HepG2 (cell line): ENCODE measurements around the gene MGAT4D. TPM values are rescaled to one million over a fixed set of nuclear protein-coding genes. Genes with fewer than 3 reads are reported as not detected.
A peak's percentile ranks its signal among the peaks of the same experiment; 100 is the strongest.

Source experiments
- ARNT2 ChIP-seq: sonication (generic); formaldehyde crosslinking; IDR thresholded peaks from 2 replicates; pipeline ENCODE4 v1.8.0; 2022; ENCODE audit warnings: mild to moderate bottlenecking, low read depth, missing genetic modification reagents, moderate library complexity
- BRCA1 ChIP-seq: sonication (generic); formaldehyde crosslinking; IDR thresholded peaks from 2 replicates; pipeline ENCODE4 v1.4.0; 2020; ENCODE audit warnings: missing genetic modification reagents
- CBFB ChIP-seq: sonication (generic); formaldehyde crosslinking; IDR thresholded peaks from 2 replicates; pipeline ENCODE4 v1.4.0; 2020; ENCODE audit warnings: missing genetic modification reagents
- HMG20B ChIP-seq: conservative IDR thresholded peaks from 2 replicates; pipeline ENCODE4 v1.6.1; 2016; ENCODE audit warnings: missing genetic modification reagents, missing compliant biosample characterization
- HOMEZ ChIP-seq: IDR thresholded peaks from 2 replicates; pipeline ENCODE4 v1.6.1; 2016; ENCODE audit warnings: low read depth
- KDM2A ChIP-seq: sonication (generic); formaldehyde crosslinking; IDR thresholded peaks from 2 replicates; pipeline ENCODE4 v1.4.0; 2020; ENCODE audit warnings: low read depth, missing genetic modification reagents, borderline replicate concordance
- MAX ChIP-seq: IDR thresholded peaks from 2 replicates; pipeline ENCODE4 v1.6.1; 2012; ENCODE audit warnings: inconsistent platforms
- MNT ChIP-seq: fragments of 450-650 bp; IDR thresholded peaks from 2 replicates; pipeline ENCODE4 v1.6.1; 2016
- MTA1 ChIP-seq: sonication (generic); formaldehyde crosslinking; IDR thresholded peaks from 2 replicates; pipeline ENCODE4 v1.4.0; 2020; ENCODE audit warnings: missing genetic modification reagents, mild to moderate bottlenecking, borderline replicate concordance
- MXD3 ChIP-seq: IDR thresholded peaks from 2 replicates; pipeline ENCODE4 v1.6.1; 2016; ENCODE audit warnings: mild to moderate bottlenecking, missing biosample characterization, missing genetic modification reagents
- PAX8 ChIP-seq: sonication (generic); formaldehyde crosslinking; IDR thresholded peaks from 2 replicates; pipeline ENCODE4 v1.8.0; 2022; ENCODE audit warnings: mild to moderate bottlenecking, missing genetic modification reagents, borderline replicate concordance
- SIX4 ChIP-seq: sonication (generic); formaldehyde crosslinking; IDR thresholded peaks from 2 replicates; pipeline ENCODE4 v1.4.0; 2020; ENCODE audit warnings: missing genetic modification reagents
- ZBTB1 ChIP-seq: sonication (generic); formaldehyde crosslinking; IDR thresholded peaks from 2 replicates; pipeline ENCODE4 v1.4.0; 2020; ENCODE audit warnings: missing genetic modification reagents, borderline replicate concordance
- ZBTB43 ChIP-seq: sonication (generic); formaldehyde crosslinking; conservative IDR thresholded peaks from 2 replicates; pipeline ENCODE4 v1.4.0; 2020; ENCODE audit warnings: missing genetic modification reagents
- ZFP41 ChIP-seq: sonication (generic); formaldehyde crosslinking; IDR thresholded peaks from 2 replicates; pipeline ENCODE4 v1.4.0; 2020; ENCODE audit warnings: mild to moderate bottlenecking, missing genetic modification reagents, borderline replicate concordance
- ZNF44 ChIP-seq: sonication (generic); formaldehyde crosslinking; IDR thresholded peaks from 2 replicates; pipeline ENCODE4 v1.5.1; 2020; ENCODE audit warnings: mild to moderate bottlenecking, missing genetic modification reagents
- ZNF770 ChIP-seq: sonication (generic); formaldehyde crosslinking; IDR thresholded peaks from 2 replicates; pipeline ENCODE4 v1.5.0; 2020; ENCODE audit warnings: mild to moderate bottlenecking, missing genetic modification reagents
- ZNF800 ChIP-seq: sonication (generic); formaldehyde crosslinking; IDR thresholded peaks from 2 replicates; pipeline ENCODE4 v1.4.0; 2020; ENCODE audit warnings: missing genetic modification reagents
- ZNF878 ChIP-seq: sonication (generic); formaldehyde crosslinking; IDR thresholded peaks from 2 replicates; pipeline ENCODE4 v1.8.1; 2023; ENCODE audit warnings: mild to moderate bottlenecking, missing genetic modification reagents, moderate library complexity
- polyA plus RNA-seq, 8 experiments: library from polyadenylated mRNA; depleted of rRNA in 3 of 8; stranded (reverse) in 7 of 8; unstranded in 1 of 8; fragments of >200 nt; fragmentation: Illumina TruSeq in 4 of 8; extraction: Trizol in 4 of 8; gene quantifications; 2 replicates each; pipeline versions ENCODE4 v1.2.1 to v1.2.3, GENCODE V29; 2011 to 2016; ENCODE audit warnings: low read depth in 4 of 8, missing spikeins in 1 of 8, mixed read lengths in 1 of 8; ENCODE audit not compliant: insufficient read depth in 1 of 8
- total RNA-seq, 5 experiments: library from RNA; depleted of rRNA; stranded (reverse); fragments of >200 nt; fragmentation: Illumina TruSeq; extraction: Trizol; gene quantifications; 2 replicates each; pipeline ENCODE4 v1.2.3, GENCODE V29; 2016; ENCODE audit warnings: low read depth in 1 of 5

The MGAT4D gene
- total and polyA plus RNA-seq, 2 of the 13 experiments (the other 11 are each of a cell fraction or from before 2014, with no cell fraction given), result not detected

- TF ChIP-seq ZNF878 (CRISPR knock-in tag) (peak; percentile 9; the same call in 1 of the 2 replicates), MNT (peak; percentile 66), MXD3 (CRISPR knock-in tag) (peak; percentile 42; the same call in 1 of the 2 replicates), ZNF770 (CRISPR knock-in tag) (no peak), BRCA1 (CRISPR knock-in tag) (no peak), ZBTB43 (peak; percentile 45; the same call in 1 of the 2 replicates), MAX (peak; percentile 82), HOMEZ (peak; percentile 91), HMG20B (CRISPR knock-in tag) (no peak), PAX8 (CRISPR knock-in tag) (no peak; the same call in 1 of the 2 replicates), SIX4 (CRISPR knock-in tag) (no peak; the same call in 1 of the 2 replicates), KDM2A (peak; percentile 92), MTA1 (no peak), ZFP41 (CRISPR knock-in tag) (no peak), CBFB (CRISPR knock-in tag) (peak; percentile 70; the same call in 1 of the 2 replicates), ARNT2 (CRISPR knock-in tag) (peak; percentile 70; the same call in 1 of the 2 replicates), ZBTB1 (no peak), ZNF44 (CRISPR knock-in tag) (peak; percentile 40; the same call in 1 of the 2 replicates), ZNF800 (CRISPR knock-in tag) (peak; percentile 92)
These were observed 26.0 kb upstream of the MGAT4D start, which contains the start of gene ELMOD2 (continued) for GRCh38 chr4:140523857-140524742.
